Left lobe of liver (tissue), 2 donors: ENCODE data around the gene EXT2. TPM values are rescaled to one million over a fixed set of nuclear protein-coding genes. Genes with fewer than 3 reads are reported as not detected.

Experiments
- ATAC-seq: fragments of 200-7000 bp; cut with Tn5 transposase; one replicate; pipeline ENCODE4 v1.9.1; 2020; ENCODE audit warnings: mild to moderate bottlenecking, moderate library complexity
- DNase-seq: peaks from one replicate; pipeline ENCODE4 v3.0.0-alpha.2; 2020; ENCODE audit warnings: low spot score
- total RNA-seq: library from RNA; stranded (reverse); gene quantifications from one replicate; pipeline ENCODE4 v1.2.1, GENCODE V29; 2021
- donor health status: DM: no; HTN: no; CAD: no; lungs with moderate emphysema.
- donor health status: DM: no; HTN: yes; CAD: no.

EXT2 gene
- total RNA-seq, 1 donor from 2014 or later: 22.9 TPM

DNA sequence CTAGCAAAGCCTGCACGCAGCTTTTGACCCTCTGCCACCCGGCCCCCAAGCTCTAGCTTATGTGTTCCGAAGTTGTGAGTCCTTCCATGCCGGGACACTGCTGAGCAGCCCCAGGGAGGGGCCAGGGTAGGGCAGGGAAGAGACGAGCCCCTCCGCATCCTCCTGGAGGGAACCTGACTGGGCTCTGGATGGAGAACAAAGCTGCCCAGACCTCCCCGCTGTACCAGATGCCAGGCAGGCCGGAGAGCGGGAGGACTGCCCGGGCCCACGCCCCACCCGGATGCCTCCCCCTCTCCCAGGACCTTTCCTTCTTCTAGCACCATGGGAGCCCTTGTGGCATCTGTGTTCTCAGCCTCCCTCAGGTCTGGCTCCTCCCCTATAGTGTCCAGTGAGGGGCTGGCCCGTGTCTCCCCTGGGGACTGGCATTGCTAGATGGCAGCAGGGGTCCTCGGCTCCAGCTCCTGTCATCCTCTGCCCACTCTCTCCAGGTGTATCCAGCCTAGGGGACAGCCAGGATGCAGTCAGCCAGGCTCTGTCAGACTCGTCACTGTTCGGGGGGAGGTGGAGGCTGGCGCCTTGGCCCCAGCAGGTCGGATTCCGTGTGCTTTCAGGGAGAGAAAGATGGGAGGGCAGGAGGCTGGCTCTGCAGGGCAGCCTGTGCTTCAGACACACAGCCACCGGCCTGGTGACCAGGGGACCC, 168.4 kb downstream of the EXT2 start:
- DNase-seq: no peak
- no peak for ATAC-seq

DNA sequence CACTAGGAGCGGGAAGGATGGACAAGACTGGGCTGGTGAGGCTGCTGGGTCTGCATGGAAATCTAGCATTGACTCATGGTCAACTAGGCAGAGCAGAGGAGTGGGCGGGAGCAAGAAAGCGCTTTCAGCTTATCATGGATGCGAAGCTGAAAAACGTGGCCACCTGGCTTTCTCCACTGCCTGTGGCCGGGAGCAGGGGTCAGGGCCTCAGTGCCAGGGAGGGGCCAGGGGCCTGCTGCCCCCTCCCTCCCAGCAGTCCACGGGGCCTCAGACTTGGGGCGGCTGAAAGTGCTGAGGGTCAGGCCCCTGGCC, 168.9 kb downstream of the EXT2 start:
- ATAC-seq (no peak), DNase-seq (no peak)

DNA sequence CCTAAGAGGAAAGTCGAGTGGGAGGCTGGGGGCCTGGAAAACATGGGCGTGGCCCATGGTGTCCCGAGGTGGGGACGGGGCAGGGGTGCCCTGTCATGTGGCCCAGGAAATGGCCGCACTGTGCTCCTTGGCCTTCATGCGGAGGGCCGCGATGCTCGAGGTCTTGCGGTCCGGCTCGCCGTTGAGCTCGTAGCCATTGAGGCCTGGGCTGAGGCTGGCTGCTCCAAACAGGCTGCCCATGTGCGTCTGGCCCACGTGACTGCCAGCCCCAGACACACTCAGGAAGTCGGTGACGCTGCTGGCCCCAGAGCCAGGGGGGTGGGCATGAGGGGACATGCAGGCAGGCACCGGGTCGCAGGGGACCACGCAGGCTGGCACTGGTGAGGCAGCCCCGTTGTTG, 169.3 kb downstream of the EXT2 start:
- no peak for ATAC-seq
- no peak for DNase-seq

GRCh38 chr11:44266056-44266780, 170.7 kb downstream of the EXT2 start:
- no peak for DNase-seq
- no peak for ATAC-seq

DNA sequence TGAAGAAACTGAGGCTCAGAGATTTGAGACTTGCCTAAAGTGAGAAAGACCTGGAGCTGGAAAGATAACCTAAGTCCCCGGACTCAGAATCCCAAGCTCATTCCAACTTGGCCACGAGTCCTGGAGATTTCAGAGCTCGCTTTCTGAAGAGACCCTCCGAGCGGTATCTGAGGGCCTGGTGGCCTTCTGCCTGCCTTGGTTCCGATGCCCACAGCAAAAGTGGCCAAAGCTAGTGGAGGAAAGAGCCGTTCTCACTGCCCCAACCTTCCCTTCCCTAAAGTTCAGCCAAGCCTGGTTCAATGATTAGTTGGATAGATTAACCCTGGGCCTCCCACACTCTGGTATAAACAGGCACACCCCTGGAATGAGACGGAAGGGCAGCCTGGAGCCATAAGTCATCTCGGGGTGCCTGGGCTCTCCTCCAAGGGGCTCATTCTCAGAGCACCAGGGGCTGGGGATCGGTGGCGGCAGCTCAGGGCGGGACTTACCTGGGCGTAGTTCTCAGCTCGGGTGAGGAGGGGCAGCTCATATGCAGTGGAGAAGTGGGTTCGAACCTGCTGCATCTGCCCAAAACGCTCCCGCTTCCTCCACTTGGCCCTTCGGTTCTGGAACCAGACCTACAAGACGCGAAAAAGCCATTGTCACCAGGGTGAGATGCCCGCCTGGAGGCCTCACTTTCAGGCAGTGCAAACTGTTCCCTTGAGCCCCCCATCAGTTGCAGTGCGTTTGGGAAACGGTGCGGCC, 171.7 kb downstream of the EXT2 start:
- no peak for ATAC-seq

DNA sequence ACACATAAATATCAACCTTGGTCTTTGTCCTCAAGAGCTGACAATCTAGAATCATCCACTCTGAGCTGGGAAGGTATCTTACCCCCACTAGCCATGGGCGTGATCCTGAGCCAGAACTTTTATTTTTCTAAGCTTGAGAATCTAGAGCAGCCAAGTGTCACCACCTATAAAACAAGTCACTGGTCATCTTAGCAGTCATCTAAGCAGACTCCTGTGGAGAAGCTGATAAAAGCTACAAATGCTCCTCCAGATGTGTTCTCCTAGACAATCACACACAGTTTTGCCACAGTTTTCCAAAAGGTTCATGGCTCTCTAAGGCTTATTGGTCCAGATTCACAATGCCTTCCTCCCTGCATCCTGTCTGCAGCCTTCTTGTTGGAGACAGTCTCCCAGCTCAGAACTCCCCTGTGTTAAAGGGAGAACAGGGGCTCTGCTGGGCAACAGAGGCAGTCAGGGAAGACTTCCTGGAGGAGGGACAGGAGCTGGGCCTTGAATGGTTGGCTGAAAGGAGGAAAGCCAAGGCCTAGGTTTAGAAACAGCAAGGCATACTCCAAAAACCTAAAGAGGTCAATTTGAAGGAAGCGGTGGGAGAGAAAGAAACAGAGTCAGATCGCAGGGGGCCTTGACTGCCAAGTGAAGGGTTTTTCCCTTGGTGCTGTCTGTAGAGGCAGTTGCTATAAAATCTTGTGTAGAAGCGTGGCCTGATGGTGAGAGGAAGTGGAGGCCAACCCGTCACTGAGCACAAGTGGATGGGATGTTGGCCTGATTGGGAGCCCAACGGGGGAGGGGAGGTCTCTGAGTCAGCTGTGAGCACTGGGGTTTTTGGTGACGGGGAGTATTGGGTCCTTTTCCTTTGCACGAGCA, 172.5 kb downstream of the EXT2 start:
- DNase-seq: no peak
- no peak for ATAC-seq

More for the DNA sequence above, 171.7 kb downstream of the EXT2 start:
- no peak for DNase-seq

DNA sequence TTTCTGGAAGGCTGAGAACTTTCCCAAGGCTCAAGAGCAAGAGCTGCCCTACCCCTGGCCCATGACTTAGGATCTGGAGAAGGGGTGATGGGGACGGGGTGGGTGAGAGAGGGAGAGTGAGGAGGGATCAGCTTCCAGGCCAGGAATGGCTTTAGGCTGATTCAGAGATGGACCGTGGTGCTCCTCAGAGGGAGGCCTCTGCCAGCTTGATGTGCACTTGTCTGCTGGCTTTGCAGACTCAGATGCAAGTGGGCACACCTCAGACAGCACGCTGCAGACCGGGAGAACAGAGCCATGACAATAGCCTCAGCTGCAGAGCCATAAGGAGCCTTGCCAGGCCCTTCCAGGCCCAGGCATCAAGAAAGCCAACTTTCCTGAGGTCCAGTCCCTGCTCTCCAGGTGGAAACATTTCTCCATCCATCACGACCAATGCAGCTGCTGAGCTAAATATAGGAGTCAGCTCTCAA, 173.2 kb downstream of the EXT2 start:
- DNase-seq (no peak), ATAC-seq (no peak)

DNA sequence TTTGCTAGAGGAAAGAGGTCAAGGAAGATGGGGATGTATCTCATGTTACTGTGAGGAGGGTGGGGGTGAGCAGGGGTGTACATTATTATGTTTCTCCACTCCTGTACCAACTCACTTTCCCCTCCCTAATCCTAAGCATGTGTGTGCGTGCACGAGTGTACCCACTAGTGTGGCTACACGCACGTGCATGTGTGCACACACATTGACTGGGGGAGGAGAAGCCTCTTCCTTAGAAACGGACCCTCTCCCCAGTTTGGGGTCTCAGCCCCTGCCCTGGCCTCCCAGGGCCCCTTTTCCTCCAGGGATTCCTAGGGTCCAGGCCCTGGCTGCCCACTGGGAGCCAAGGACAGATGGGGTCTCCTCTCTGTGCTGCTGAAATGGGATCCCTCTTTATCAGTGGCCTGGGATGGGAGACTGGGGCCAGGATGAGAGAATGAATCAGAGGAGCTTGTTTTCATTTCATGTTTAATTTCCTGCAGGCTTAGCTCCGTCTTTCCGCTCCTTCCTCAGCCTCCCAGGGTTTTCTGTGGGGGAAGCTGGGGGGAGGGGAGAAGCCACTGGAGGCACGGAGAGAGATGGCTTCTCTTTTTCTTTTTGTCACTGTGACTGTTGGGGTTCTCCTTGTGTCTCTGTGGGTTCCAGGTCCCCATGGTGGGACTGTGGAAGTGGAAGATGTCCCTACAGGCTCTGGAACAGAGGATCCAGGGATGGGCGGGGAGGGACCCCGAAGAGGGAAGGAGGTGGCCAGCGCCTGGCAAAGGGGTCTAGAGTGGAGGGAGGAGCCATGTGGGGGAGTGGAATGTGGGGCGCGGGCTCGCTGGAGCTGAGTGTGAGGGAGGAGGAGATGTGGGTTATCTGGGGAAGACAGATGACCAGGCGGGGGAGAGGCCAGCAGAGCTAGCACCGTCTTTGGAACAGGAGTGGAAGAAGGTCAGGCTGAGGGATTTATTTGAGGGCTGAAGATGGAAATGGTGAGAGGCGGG, 174.2 kb downstream of the EXT2 start:
- DNase-seq (no peak), ATAC-seq (no peak)

DNA sequence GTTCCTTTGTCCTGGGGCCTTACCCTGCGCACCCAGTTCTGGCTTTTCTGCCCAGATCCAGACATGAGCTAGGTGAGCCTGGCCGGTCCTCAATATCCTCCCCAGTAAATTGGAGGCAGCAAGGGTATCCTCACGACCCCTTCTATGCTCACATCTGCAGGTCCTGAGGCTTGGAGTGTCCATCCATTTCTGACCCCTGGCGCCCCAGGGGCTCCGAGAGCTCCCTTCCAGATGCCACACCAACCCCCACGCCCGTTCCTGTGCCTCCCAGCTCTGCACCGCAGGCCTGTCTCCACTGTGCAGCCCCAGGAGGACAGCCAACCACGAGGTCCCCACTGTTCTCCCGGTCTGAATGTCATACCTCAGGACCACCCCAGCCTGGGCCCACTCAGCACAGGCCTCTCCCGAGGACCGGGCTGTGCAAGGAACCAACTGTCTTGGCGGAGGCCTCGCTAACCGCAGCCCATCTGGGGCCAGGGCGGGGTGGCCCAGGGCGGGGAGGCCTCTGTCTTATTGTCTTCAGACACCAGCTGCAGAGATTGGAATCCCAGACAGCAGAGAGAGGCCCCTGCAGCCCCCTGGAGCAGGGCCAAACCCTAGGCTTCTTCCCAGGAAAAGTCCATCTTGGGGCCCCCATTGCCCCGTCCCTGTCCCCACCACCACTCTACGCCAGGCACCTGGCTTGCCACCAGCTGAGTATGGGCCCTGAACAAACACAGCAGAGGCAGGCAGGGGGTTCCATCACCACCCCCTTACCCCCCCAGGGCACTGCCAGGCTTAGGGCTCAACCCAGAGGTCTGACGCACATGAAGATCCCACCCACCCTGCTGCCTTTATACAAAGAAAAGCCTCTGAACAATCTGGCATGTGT, 175.2 kb downstream of the EXT2 start:
- ATAC-seq (no peak), DNase-seq (no peak)

DNA sequence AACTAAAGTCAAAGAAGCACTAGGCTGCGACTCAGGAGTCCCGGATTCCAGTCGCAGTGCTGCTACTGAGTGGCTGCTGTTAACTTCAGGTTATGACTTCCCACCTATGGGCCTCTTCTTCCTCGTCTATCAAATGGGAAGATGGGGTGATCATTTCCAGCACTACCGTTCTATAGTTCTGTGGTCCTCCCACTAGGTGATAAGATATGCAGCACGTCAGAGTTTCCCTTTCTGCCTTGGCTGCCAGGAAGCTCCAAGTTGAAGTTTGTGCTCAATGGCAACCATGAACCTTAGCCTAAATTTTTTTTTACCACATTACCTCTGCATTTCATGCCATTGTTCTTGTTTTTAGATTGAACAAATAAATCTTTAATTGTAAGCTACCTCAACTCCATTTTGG, 175.8 kb downstream of the EXT2 start:
- ATAC-seq: no peak
- DNase-seq: no peak

- ATAC-seq (no peak), DNase-seq (no peak)
These were observed 178.9 kb downstream of the EXT2 start for GRCh38 chr11:44274404-44274803.

GRCh38 chr11:44275241-44275640, 179.8 kb downstream of the EXT2 start:
- DNase-seq (no peak), ATAC-seq (no peak)

DNA sequence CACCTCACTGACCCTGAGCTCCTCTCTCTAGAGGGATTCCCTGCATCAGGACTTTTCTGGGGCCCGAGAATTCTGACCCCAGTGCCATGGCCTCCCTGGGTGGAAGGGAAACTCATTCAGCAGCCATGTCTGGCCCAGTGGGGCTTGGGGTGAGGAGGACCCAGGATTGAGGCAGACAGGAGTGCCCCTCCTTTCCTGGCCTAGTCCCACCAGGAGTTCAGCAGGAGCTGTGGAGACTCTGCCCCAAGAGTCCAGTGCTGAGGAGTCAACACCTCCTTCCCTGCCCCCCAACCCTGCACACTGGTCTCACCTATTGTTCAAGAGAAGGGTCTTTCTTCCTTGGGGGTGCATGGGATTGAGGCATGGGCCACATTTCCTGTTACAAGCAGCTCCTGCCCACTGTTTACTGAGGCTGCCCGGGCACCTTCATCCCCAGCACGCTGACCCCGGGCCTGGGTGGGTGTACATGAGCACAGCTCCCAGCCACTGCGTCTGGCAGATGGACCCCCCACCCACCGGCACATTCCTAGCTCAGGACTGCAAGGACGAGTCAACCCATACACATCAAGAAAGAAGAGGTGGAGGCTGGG, 180.6 kb downstream of the EXT2 start:
- ATAC-seq (no peak), DNase-seq (no peak)

DNA sequence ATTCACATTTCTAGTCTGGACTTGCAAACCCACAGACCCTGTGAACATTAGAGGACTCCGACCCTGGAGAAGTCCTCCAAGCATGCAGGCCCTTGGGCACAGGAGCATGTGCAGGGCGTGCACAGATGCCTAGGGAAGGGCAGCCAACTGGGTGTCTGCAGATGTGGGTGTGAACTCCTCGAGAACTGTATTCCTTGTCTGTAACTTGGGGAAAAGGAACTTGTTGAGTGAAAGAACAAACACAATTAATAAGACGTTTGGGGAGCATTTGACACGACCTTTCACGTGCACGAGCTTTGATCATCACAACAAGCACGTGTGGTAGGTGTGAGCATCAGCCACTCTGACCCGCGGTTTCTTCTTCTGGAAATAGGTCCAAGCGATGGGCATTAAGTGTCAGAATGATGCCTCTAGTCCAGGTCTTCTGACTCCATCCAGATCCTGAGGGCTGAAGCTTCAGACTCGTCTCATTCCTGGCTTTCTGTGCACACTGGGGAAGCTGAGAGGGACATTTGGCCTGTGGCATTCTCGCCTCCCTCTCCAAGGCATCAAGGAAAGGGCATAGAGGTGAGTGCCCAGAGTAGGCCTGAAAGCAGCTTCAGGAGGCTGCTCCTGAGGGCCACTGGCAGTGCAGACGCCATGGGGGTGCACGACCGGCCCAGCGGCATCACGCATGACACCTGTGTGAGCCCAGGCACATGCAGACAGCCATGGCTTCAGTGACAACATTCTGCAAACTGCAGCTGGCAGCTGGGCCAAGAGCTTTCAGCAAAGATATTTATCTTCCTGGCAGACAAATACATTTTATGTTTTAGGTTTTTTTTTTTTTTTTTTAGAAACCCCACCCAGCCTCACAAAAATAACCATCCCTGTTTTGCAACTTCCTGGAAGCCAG, 182.0 kb downstream of the EXT2 start:
- DNase-seq: no peak
- no peak for ATAC-seq

DNA sequence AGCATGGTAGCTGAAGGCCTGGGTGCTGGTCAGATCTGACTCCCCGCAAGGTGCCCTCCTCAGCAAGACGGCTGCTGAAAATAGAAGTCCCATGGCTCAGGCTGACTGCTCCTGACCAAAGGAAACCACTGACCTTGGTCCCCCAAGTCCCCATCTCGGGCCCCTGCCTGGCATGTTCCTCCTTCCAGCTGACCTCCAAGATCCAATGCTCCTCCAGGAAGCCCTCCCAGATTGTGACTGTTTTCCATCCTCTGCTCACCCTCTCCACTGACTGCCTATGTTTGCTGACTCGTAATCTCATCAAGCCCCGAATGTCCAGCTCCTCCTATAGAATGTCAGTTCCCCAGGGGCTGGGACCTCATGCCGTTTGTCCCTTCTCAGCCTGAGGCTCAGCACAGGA, 184.0 kb downstream of the EXT2 start:
- ATAC-seq (no peak), DNase-seq (no peak)

DNA sequence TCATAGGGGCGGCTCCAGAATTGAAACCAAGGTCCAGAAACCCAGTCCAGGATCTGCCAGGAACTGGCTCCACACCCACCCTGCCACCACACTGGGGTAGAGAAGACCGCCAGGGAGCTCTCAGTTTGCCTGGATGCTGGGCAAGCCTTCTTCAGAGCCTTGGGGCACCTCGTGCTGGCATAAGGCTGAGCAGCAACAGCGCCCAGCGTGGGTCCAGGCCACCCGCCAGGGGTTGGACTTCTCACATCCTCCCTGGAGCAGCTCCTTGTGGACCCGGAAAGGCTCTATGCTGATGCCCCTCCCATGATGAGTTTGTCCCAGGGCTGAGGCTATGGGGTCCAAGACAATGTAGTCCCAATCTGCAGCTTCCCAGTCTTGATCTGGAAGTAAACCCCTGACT, 184.8 kb downstream of the EXT2 start:
- no peak for ATAC-seq
- DNase-seq: no peak

- no peak for ATAC-seq
These were observed 185.7 kb downstream of the EXT2 start for GRCh38 chr11:44281151-44281550.

GRCh38 chr11:44282620-44283019, 187.1 kb downstream of the EXT2 start:
- ATAC-seq: no peak
- DNase-seq: no peak

More at GRCh38 chr11:44281151-44281550, 185.7 kb downstream of the EXT2 start:
- no peak for DNase-seq
